ENCODE data around the gene ZSCAN5C.
"Not testable (repeated sequence)": the region's sequence is repeated elsewhere in the genome, so short reads cannot be mapped to it uniquely, and the experiment has no call there.

The ZSCAN5C gene

DNA sequence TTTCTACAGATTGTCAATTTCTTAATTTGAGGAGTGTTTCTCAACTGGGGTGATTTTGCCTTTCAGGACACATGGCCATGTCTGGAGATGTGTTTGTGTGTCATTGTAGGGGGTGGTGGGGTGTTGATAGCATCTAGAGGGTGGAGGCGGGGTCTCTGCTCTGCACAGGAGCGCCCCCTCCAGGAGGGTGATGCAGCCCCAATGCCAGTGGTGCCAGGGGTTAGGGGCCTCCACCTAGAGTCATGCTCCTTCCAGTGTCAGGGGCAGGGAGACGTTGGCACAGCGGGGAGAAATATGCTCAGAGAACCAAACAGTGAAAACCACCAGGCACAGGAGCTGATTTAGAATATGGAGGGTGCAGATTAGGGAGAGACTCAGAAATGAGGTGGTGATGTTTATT, 43.7 kb downstream of the ZSCAN5C start:
- H3K4me1 ChIP-seq (ENCODE audit: control insufficient read depth in 1 of 2, insufficient read depth in 2 of 2, low read length in 2 of 2); H3K4me2 ChIP-seq (ENCODE audit: low read length); DNase-seq; H3K9ac ChIP-seq (ENCODE audit: low read length); H3K27ac ChIP-seq (ENCODE audit: low read depth, low read length); H4K8ac ChIP-seq (ENCODE audit: low read depth, low read length); H3K4ac ChIP-seq (ENCODE audit: low read depth, low read length); H3K14ac ChIP-seq (ENCODE audit: low read length); H4K12ac ChIP-seq (ENCODE audit: low read depth, low read length); H3K9me3 ChIP-seq (ENCODE audit: insufficient read depth, low read depth, low read length); H2AK5ac ChIP-seq (ENCODE audit: low read length); H3K23ac ChIP-seq (ENCODE audit: low read length); H2AFZ ChIP-seq (ENCODE audit: insufficient read depth, low read length, poor library complexity); H3K36me3 ChIP-seq (ENCODE audit: control insufficient read depth in 1 of 2, insufficient read depth in 2 of 2, low read length in 2 of 2); H3K18ac ChIP-seq (ENCODE audit: low read length); H2BK5ac ChIP-seq (ENCODE audit: low read depth, low read length, poor library complexity); H2BK12ac ChIP-seq (ENCODE audit: low read length); H3K79me2 ChIP-seq (ENCODE audit: control insufficient read depth, insufficient read depth, low read length, poor library complexity); H3K27me3 ChIP-seq (ENCODE audit: insufficient read depth, low read length); H3K79me1 ChIP-seq (ENCODE audit: low read length); H3K4me3 ChIP-seq (ENCODE audit: low read depth, low read length); H4K91ac ChIP-seq (ENCODE audit: low read depth, low read length); H2BK120ac ChIP-seq (ENCODE audit: insufficient read depth, low read length, poor library complexity): not testable (repeated sequence)
- no CpG with 5 or more reads among the region's 4 CpGs for WGBS (ENCODE audit: extremely low coverage, insufficient coverage, insufficient read length)

DNA sequence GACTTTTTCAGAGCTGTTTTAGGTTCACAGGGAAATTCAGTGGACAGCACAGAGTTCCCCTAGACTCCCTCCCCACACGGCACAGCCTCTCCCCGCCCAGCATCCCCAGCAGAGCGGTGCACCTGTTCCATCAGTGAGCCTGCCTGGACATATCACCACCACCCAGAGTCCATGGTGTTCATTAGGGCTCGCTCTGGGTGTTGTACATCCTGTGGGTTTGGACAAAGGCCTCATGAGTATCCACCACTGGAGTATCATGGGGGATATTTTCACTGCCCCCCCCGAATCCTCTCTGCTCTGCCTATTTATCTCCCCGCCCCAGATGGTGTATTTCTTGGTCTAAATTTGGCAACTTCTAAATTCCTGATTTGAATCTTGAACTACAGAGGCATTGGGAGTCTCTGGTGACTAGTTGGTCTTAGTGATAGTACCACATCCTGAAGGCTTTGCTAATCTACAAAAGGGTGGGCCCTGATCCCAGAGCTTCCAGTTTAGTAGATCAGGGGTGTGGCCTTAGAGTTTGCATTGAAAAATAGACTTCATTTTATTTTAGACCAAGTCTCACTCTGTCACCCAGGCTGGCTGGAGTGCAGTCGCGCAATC, 46.8 kb downstream of the ZSCAN5C start:
- not testable (repeated sequence) for H3K27me3 ChIP-seq (ENCODE audit: insufficient read depth, low read length); H3K4me3 ChIP-seq (ENCODE audit: low read depth, low read length); H3K79me2 ChIP-seq (ENCODE audit: control insufficient read depth, insufficient read depth, low read length, poor library complexity); H4K91ac ChIP-seq (ENCODE audit: low read depth, low read length); H3K9me3 ChIP-seq (ENCODE audit: insufficient read depth, low read depth, low read length); H3K14ac ChIP-seq (ENCODE audit: low read length); H3K79me1 ChIP-seq (ENCODE audit: low read length); H3K4me1 ChIP-seq (ENCODE audit: control insufficient read depth in 1 of 2, insufficient read depth in 2 of 2, low read length in 2 of 2); H2BK120ac ChIP-seq (ENCODE audit: insufficient read depth, low read length, poor library complexity); H3K9ac ChIP-seq (ENCODE audit: low read length); H3K18ac ChIP-seq (ENCODE audit: low read length); H2BK5ac ChIP-seq (ENCODE audit: low read depth, low read length, poor library complexity); H3K27ac ChIP-seq (ENCODE audit: low read depth, low read length); H3K36me3 ChIP-seq (ENCODE audit: control insufficient read depth in 1 of 2, insufficient read depth in 2 of 2, low read length in 2 of 2); H3K4me2 ChIP-seq (ENCODE audit: low read length); H2AK5ac ChIP-seq (ENCODE audit: low read length); H2AFZ ChIP-seq (ENCODE audit: insufficient read depth, low read length, poor library complexity); H4K12ac ChIP-seq (ENCODE audit: low read depth, low read length); H3K23ac ChIP-seq (ENCODE audit: low read length); H4K8ac ChIP-seq (ENCODE audit: low read depth, low read length); H3K4ac ChIP-seq (ENCODE audit: low read depth, low read length); DNase-seq; H2BK12ac ChIP-seq (ENCODE audit: low read length)
- no CpG with 5 or more reads among the region's 8 CpGs for WGBS (ENCODE audit: extremely low coverage, insufficient coverage, insufficient read length)

DNA sequence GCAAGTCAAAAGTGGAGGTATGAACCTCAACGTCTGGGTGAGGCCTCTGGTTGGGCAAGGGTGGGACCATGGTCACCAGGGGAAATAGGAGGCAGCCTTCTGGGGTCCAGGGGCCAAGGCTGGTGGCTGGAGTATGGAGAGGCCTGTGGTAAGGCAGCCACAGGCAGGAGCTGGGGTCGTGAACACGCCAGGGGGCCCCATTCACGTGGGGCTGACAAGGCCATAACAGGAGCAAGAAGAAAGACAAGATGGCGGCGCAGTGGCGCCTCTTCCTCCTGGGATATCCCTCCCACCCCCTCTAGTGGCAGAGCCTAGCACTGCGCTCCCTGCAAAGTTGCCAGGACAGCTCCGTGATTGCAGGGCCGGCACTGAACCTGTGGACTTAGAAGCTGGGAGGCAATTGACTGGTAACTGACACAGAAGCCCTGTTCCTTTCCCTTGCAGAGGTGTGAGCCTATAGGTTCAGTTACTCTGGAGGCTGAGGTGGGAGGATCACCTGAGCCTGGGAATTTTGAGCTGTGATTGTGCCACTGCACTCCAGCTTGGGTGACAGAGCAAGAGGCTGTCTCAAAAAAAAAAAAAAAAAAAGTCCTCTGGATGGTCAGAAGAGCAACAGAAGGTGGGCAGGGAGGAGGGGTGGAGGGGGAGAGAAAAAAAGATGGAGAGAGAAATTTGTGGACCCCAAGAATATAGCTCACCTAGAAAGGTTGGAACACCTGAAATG, 50.8 kb downstream of the ZSCAN5C start:
- peaks cover 0 to 2% of the 10 kb centered on the region in 2 experiments for H3K4me1 ChIP-seq (ENCODE audit: control insufficient read depth in 1 of 2, insufficient read depth in 2 of 2, low read length in 2 of 2)
- peak overlapping the region; percentile 63 for H3K14ac ChIP-seq (ENCODE audit: low read length)
- H3K9ac ChIP-seq (ENCODE audit: low read length) = no peak overlapping the region
- no peak overlapping the region for H2BK12ac ChIP-seq (ENCODE audit: low read length)
- no peaks in the 10 kb centered on the region for H3K36me3 ChIP-seq (ENCODE audit: control insufficient read depth in 1 of 2, insufficient read depth in 2 of 2, low read length in 2 of 2)
- H3K9me3 ChIP-seq (ENCODE audit: insufficient read depth, low read depth, low read length) = no peaks in the 10 kb centered on the region
- no peak overlapping the region for H3K4me3 ChIP-seq (ENCODE audit: low read depth, low read length)
- no peak overlapping the region for H3K4me2 ChIP-seq (ENCODE audit: low read length)
- no peak overlapping the region for H2BK5ac ChIP-seq (ENCODE audit: low read depth, low read length, poor library complexity)
- DNase-seq = peak; percentile 76 to 90
- peak overlapping the region; percentile 74 for H2BK120ac ChIP-seq (ENCODE audit: insufficient read depth, low read length, poor library complexity)
- peak overlapping the region; percentile 91 for H2AFZ ChIP-seq (ENCODE audit: insufficient read depth, low read length, poor library complexity)
- no peak overlapping the region for H3K27ac ChIP-seq (ENCODE audit: low read depth, low read length)
- H4K8ac ChIP-seq (ENCODE audit: low read depth, low read length) = peak overlapping the region; percentile 99
- no peak overlapping the region for H3K4ac ChIP-seq (ENCODE audit: low read depth, low read length)
- H3K79me2 ChIP-seq (ENCODE audit: control insufficient read depth, insufficient read depth, low read length, poor library complexity) = no peaks in the 10 kb centered on the region
- H3K18ac ChIP-seq (ENCODE audit: low read length) = no peak overlapping the region
- peaks cover 2% of the 10 kb centered on the region for H3K79me1 ChIP-seq (ENCODE audit: low read length)
- no peaks in the 10 kb centered on the region for H3K27me3 ChIP-seq (ENCODE audit: insufficient read depth, low read length)
- H2AK5ac ChIP-seq (ENCODE audit: low read length) = no peak overlapping the region
- no peak overlapping the region for H3K23ac ChIP-seq (ENCODE audit: low read length)
- peak overlapping the region; percentile 75 for H4K91ac ChIP-seq (ENCODE audit: low read depth, low read length)
- WGBS (ENCODE audit: extremely low coverage, insufficient coverage, insufficient read length) = no CpG with 5 or more reads among the region's 10 CpGs
- H4K12ac ChIP-seq (ENCODE audit: low read depth, low read length) = peak overlapping the region; percentile 92

DNA sequence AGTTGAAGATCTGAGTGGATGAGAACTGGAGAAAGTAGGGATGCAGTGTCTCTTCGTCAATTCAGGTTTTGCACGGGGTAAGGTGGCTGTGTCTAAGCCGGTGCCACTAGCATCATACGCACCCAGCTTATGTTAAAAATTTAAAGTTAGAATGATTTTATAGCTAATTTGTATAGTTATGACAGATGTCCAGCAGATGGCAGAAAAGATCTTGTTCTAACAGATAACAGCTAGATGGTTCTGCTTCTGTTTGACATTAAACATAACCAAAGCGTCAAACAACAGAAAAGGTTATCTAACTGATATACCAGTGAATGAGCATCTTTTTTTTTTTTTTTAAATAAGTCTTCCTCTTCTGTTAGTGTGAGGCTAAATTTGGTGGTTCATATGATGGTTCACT, 51.7 kb downstream of the ZSCAN5C start:
- no peak overlapping the region for H3K18ac ChIP-seq (ENCODE audit: low read length)
- DNase-seq = peak in 1 of 2 donors; percentile 75
- H3K4me1 ChIP-seq (ENCODE audit: control insufficient read depth in 1 of 2, insufficient read depth in 2 of 2, low read length in 2 of 2) = peaks cover 0 to 2% of the 10 kb centered on the region in 2 experiments
- no peaks in the 10 kb centered on the region for H3K27me3 ChIP-seq (ENCODE audit: insufficient read depth, low read length)
- H2BK12ac ChIP-seq (ENCODE audit: low read length) = no peak overlapping the region
- no peak overlapping the region for H4K12ac ChIP-seq (ENCODE audit: low read depth, low read length)
- H4K8ac ChIP-seq (ENCODE audit: low read depth, low read length) = no peak overlapping the region
- no peak overlapping the region for H3K4ac ChIP-seq (ENCODE audit: low read depth, low read length)
- H2BK5ac ChIP-seq (ENCODE audit: low read depth, low read length, poor library complexity) = no peak overlapping the region
- H2AFZ ChIP-seq (ENCODE audit: insufficient read depth, low read length, poor library complexity) = no peak overlapping the region
- no peaks in the 10 kb centered on the region for H3K9me3 ChIP-seq (ENCODE audit: insufficient read depth, low read depth, low read length)
- no peak overlapping the region for H3K4me2 ChIP-seq (ENCODE audit: low read length)
- no peak overlapping the region for H2BK120ac ChIP-seq (ENCODE audit: insufficient read depth, low read length, poor library complexity)
- no peaks in the 10 kb centered on the region for H3K36me3 ChIP-seq (ENCODE audit: control insufficient read depth in 1 of 2, insufficient read depth in 2 of 2, low read length in 2 of 2)
- no peak overlapping the region for H3K14ac ChIP-seq (ENCODE audit: low read length)
- H3K79me2 ChIP-seq (ENCODE audit: control insufficient read depth, insufficient read depth, low read length, poor library complexity) = no peaks in the 10 kb centered on the region
- H3K27ac ChIP-seq (ENCODE audit: low read depth, low read length) = no peak overlapping the region
- no peak overlapping the region for H2AK5ac ChIP-seq (ENCODE audit: low read length)
- H3K9ac ChIP-seq (ENCODE audit: low read length) = no peak overlapping the region
- no peak overlapping the region for H4K91ac ChIP-seq (ENCODE audit: low read depth, low read length)
- peaks cover 2% of the 10 kb centered on the region for H3K79me1 ChIP-seq (ENCODE audit: low read length)
- no peak overlapping the region for H3K4me3 ChIP-seq (ENCODE audit: low read depth, low read length)
- WGBS (ENCODE audit: extremely low coverage, insufficient coverage, insufficient read length) = no CpG with 5 or more reads among the region's 5 CpGs
- no peak overlapping the region for H3K23ac ChIP-seq (ENCODE audit: low read length)
